Colonic mucosa (tissue), 4 donors: Measurements from ENCODE around the gene SYT6. TPM values are rescaled to one million over a fixed set of nuclear protein-coding genes. Genes with fewer than 3 reads are reported as not detected.

ENCODE experiments used
- DNase-seq: peaks from one replicate; pipeline ENCODE4 v3.0.0-alpha.2; 2020
- H3K27ac ChIP-seq: fragments of 200-600 bp; one replicate; pipeline ENCODE4 v1.8.0; 2021
- H3K27me3 ChIP-seq: fragments of 200-600 bp; one replicate; pipeline ENCODE4 v1.8.0; 2021
- H3K36me3 ChIP-seq: fragments of 200-600 bp; one replicate; pipeline ENCODE4 v1.8.0; 2021
- H3K4me1 ChIP-seq: fragments of 200-600 bp; one replicate; pipeline ENCODE4 v1.8.0; 2021; ENCODE audit warnings: mild to moderate bottlenecking
- H3K4me3 ChIP-seq: fragments of 200-600 bp; one replicate; pipeline ENCODE4 v1.8.0; 2021
- H3K9ac ChIP-seq, 2 donors: one replicate each; pipeline ENCODE4 v1.7.0; 2013; ENCODE audit warnings: control low read depth in 2 of 2, low read depth in 2 of 2, low read length in 2 of 2
- H3K9me3 ChIP-seq: fragments of 200-600 bp; one replicate; pipeline ENCODE4 v1.8.0; 2021
- CTCF ChIP-seq: fragments of 200-600 bp; IDR thresholded peaks from one replicate; pipeline ENCODE4 v1.8.0; 2022; ENCODE audit warnings: antibody characterized with exemption, mild to moderate bottlenecking
- intact Hi-C: fragments of 100-400 bp; cut with DNase I; formaldehyde crosslinking; loops from one replicate; pipeline ENCODE4 v1.14.1; 2022
- total RNA-seq, 2 donors: library from RNA; stranded (reverse); fragmentation: NEBNext Ultra II Directional in 1 of 2; extraction: Animal tissue kit (Norgen Biotek cat#: 25700) in 1 of 2; gene quantifications; one replicate each; pipeline ENCODE4 v1.2.1, GENCODE V29; 2021
- donor health status: healthy.
- donor health status: DM: no; HTN: no; CAD: no.
- donor health status: DM: no; HTN: no; CAD: no.

SYT6 gene
- total RNA-seq, 2 donors from 2014 or later, result 0.22 to 0.35 TPM

- Histone ChIP-seq H3K9ac (no peak overlapping the region), H3K36me3 (no peaks in the 10 kb centered on the region), H3K27ac (no peak overlapping the region), H3K4me3 (no peak overlapping the region), H3K27me3 (no peaks in the 10 kb centered on the region), H3K4me1 (no peaks in the 10 kb centered on the region), H3K9me3 (no peaks in the 10 kb centered on the region)
- TF ChIP-seq CTCF, result no peak
- intact Hi-C loops, result no loop called here
- no peak for DNase-seq
Measured at GRCh38 chr1:114111731-114112641, 41.7 kb downstream of the SYT6 start.

GRCh38 chr1:114109981-114110380 is 43.7 kb downstream of the SYT6 start:
- no peak overlapping the region for H3K27ac ChIP-seq
- no peaks in the 10 kb centered on the region for H3K4me1 ChIP-seq
- H3K9ac ChIP-seq, result no peak overlapping the region
- no peaks in the 10 kb centered on the region for H3K36me3 ChIP-seq
- TF ChIP-seq CTCF, result no peak
- intact Hi-C loops, result no loop called here
- no peak overlapping the region for H3K4me3 ChIP-seq
- DNase-seq, result no peak
- no peaks in the 10 kb centered on the region for H3K27me3 ChIP-seq
- no peaks in the 10 kb centered on the region for H3K9me3 ChIP-seq

- Histone ChIP-seq H3K9me3 (no peaks in the 10 kb centered on the region), H3K4me1 (no peaks in the 10 kb centered on the region), H3K27ac (no peak overlapping the region), H3K9ac (no peak overlapping the region), H3K27me3 (no peaks in the 10 kb centered on the region), H3K4me3 (no peak overlapping the region), H3K36me3 (no peaks in the 10 kb centered on the region)
- TF ChIP-seq CTCF, result no peak
- intact Hi-C loops, result no loop called here
- no peak for DNase-seq
Measured at GRCh38 chr1:114108751-114109255, 44.9 kb downstream of the SYT6 start.

GRCh38 chr1:114107474-114108435 is 45.9 kb downstream of the SYT6 start:
- H3K9ac ChIP-seq, result no peak overlapping the region
- DNase-seq, result no peak
- H3K27me3 ChIP-seq, result no peaks in the 10 kb centered on the region
- no peaks in the 10 kb centered on the region for H3K36me3 ChIP-seq
- H3K9me3 ChIP-seq, result no peaks in the 10 kb centered on the region
- H3K27ac ChIP-seq, result no peak overlapping the region
- H3K4me1 ChIP-seq, result no peaks in the 10 kb centered on the region
- no peak for TF ChIP-seq CTCF
- H3K4me3 ChIP-seq, result no peak overlapping the region
- intact Hi-C loops, result no loop called here

GRCh38 chr1:114105421-114105979 is 48.2 kb downstream of the SYT6 start:
- no peaks in the 10 kb centered on the region for H3K36me3 ChIP-seq
- DNase-seq, result no peak
- TF ChIP-seq CTCF, result no peak
- intact Hi-C loops, result no loop called here
- H3K4me1 ChIP-seq, result no peaks in the 10 kb centered on the region
- H3K27ac ChIP-seq, result no peak overlapping the region
- H3K9me3 ChIP-seq, result no peaks in the 10 kb centered on the region
- H3K27me3 ChIP-seq, result no peaks in the 10 kb centered on the region
- no peak overlapping the region for H3K9ac ChIP-seq
- H3K4me3 ChIP-seq, result no peak overlapping the region
